C4-2B (cell line): ENCODE results near the gene PIWIL1.

Experiments
- H3K27ac ChIP-seq: fragments of 450-650 bp; 2 replicates; pipeline ENCODE4 v1.5.1; 2017
- ZFX ChIP-seq: fragments of 450-650 bp; IDR thresholded peaks from 2 replicates; pipeline ENCODE4 v1.6.1; 2017
- TF ChIP-seq, protein P1 (sequence below): fragments of 450-650 bp; conservative IDR thresholded peaks from 2 replicates; pipeline ENCODE4 v1.5.1; 2017; ENCODE audit warnings: mild to moderate bottlenecking

The PIWIL1 gene

DNA sequence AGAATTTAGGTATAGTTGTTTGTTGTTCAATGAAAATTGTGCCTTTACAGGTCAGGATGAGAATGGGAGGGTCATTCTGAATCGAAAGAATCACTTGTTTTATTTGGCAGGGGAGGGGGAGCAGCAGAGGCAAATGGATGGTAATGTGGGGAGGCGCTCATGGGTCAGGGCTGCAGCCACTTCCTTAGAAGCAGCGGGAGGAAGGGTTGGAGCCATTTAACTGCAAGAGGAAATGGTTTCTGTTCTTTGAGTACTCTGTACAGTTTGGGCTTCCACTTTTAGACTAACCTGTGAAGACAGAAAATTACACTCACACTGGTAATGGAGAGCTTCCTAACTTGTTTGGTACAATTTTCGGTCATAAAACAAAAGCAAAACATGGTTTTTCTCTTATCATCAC, 57.2 kb downstream of the PIWIL1 start:
- no peak for TF ChIP-seq ZFX
- TF ChIP-seq, protein P1, sequence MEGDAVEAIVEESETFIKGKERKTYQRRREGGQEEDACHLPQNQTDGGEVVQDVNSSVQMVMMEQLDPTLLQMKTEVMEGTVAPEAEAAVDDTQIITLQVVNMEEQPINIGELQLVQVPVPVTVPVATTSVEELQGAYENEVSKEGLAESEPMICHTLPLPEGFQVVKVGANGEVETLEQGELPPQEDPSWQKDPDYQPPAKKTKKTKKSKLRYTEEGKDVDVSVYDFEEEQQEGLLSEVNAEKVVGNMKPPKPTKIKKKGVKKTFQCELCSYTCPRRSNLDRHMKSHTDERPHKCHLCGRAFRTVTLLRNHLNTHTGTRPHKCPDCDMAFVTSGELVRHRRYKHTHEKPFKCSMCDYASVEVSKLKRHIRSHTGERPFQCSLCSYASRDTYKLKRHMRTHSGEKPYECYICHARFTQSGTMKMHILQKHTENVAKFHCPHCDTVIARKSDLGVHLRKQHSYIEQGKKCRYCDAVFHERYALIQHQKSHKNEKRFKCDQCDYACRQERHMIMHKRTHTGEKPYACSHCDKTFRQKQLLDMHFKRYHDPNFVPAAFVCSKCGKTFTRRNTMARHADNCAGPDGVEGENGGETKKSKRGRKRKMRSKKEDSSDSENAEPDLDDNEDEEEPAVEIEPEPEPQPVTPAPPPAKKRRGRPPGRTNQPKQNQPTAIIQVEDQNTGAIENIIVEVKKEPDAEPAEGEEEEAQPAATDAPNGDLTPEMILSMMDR = no peak
- H3K27ac ChIP-seq = no peak overlapping the region

DNA sequence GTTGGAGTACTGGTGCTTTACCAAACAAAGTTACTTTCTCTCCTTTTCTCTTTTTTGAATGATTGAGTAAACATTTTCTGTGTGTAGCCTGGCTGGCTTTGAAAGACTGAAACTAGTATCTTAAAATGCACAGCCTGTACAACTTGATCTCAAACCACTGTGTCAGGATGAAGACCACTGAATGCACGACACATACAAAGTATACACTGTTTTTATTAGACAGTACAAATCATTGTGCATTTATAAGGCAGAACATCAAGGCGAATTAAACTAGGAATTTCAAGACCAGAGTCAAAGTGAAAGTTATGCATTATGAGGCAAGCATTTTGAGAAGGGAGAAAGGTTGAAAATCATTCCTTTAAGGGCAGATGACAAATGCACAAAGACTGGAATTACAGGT, 59.0 kb downstream of the PIWIL1 start:
- no peak overlapping the region for H3K27ac ChIP-seq
- no peak for TF ChIP-seq ZFX

DNA sequence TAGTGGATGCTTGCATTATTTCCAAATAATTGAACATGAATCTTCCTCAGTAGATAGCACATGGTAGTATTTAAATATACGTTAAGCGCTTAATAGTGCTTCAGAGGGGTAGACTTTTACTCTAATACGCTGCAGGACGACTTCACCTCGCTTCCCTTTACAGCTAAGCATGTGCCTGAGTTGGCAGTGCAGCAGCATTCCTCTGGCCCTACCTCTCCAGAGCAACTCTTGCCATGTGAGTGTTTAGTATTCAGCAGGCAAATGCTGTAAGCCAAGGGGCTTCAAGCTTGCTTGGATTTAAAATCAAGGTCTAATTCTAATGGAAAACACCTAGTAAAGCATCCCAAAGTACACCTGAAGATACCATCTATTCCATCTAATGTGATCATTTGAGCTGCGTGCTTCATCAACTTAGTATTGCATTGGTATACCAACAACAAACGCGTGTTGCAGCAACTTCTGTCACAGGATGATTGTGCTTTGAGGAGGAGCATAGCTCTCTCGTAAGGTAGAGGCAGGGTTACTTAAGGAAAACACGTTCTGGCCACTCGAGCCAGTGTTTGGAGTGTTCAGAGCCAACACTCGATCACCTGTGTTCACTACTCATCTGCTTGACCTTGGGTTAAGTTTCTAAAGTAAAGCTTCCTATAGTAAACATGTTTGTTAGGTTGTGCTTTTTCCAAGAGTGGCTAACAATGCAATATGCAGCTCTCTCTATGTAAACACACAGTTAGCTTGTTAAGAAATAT, 60.6 kb downstream of the PIWIL1 start:
- H3K27ac ChIP-seq = no peak overlapping the region; the same call in 1 of the 2 replicates
- TF ChIP-seq, protein P1 = no peak
- TF ChIP-seq ZFX = no peak

DNA sequence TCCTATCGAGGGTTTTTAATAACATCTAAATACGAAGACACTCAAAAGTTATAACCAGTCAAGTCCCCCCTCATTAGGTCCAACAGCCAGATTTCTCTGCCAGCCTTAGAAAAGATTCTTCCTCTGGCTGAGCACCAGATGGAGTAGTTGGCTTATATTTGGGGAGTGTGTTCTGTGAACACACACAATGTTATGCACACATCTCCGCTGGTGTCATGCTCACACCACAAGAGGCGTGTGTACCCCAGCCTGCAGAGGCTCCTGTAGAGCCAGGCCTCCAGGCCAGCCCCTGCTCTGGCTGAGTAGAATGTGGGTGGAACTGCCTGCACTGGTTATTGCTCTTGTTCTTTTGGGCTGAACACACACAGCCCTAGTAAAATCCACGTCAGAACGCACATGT, 64.0 kb downstream of the PIWIL1 start:
- no peak overlapping the region for H3K27ac ChIP-seq
- TF ChIP-seq ZFX = no peak
- TF ChIP-seq, protein P1 = peak; percentile 29

DNA sequence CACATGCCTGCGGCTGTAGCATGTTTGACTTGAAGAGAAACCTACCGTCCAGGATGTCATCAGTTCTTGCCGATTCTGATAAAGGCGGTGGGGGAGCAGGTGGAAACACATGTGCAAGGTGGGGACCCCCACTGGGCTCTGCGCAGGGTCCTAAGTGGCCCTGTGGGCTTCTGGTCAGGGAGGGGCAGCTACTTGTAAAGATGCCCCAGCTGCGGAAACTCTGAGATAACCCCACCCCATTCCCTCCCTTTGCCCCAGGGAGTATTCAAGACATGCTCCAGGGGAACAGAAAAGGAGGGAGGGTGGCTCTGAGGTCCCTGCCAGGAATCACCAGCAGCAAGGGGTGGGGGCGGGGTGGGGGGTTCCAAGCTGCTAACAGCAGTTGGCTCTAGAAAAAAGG, 67.6 kb downstream of the PIWIL1 start:
- TF ChIP-seq ZFX = no peak
- TF ChIP-seq, protein P1 = no peak
- no peak overlapping the region for H3K27ac ChIP-seq

DNA sequence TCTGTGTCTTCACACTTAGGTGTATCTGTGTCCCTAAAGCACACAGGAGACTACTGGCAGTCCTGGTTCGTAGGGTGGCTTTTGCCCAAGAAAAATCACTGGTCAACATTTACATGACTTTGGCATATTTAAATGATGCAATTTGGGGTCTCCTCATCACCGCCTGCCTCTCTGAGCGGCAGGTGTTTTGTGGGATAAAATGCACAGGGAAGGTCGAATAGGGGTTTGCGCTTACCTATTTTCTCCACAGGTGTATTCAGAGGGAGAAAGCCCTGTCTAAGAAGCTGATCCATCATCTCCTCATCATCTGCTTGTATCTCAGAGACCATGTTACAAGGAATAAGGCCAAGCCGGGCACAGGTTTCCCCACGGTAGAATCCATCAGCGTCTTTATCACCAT, 74.7 kb downstream of the PIWIL1 start:
- TF ChIP-seq ZFX = no peak
- TF ChIP-seq, protein P1 = no peak
- no peak overlapping the region for H3K27ac ChIP-seq

DNA sequence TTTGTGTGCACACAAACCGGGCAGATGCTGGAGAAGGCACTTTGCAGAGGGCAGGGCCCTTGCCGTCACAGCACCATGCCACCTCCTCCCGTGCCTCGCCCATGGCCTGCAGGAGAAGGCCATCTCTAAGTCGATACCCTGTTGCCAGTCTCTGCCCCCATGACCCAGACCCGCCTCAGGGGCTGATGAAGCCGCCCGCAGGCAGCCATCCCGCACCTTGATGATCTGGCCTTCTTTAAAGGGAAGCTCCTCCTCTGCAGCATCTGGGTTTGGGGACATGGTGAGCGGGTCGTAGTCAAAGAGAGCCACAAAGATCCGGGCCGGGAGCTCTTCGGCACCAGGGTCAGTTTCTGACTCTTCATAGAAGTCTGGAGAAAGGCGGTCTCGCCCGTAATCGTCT, 76.2 kb downstream of the PIWIL1 start:
- TF ChIP-seq ZFX = no peak
- TF ChIP-seq, protein P1 = no peak
- H3K27ac ChIP-seq = no peak overlapping the region

DNA sequence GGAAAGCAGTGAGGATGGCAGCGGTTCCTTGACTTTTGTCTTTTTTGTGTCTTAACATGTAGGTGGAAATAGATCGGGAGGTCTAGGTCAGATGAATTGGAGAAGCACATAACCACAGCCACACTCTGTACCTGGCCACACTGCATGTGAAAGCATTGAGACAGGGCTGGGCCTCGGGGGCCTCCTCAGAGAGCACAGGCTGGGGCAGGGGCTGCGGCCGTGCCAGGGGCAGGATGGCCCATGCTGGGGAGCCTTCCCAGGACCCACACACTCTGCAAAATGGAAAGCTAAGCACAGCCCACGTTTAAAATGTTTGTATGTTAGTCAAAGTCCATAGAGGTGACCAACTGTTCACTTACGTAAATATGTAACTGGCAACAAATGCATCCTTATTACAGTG, 76.7 kb downstream of the PIWIL1 start:
- no peak for TF ChIP-seq ZFX
- H3K27ac ChIP-seq = no peak overlapping the region
